Astrocyte (in vitro differentiated cells and primary cell): ENCODE measurements around the gene FGF1.

ENCODE experiments used
- CTCF ChIP-seq: IDR thresholded peaks from 2 replicates; pipeline ENCODE4 v1.5.1; 2011; ENCODE audit warnings: low read depth, mild to moderate bottlenecking, inconsistent platforms, low read length, moderate library complexity; ENCODE audit not compliant: insufficient read depth
- EZH2 ChIP-seq: IDR thresholded peaks from 2 replicates; pipeline ENCODE4 v1.6.1; 2012; ENCODE audit warnings: mild to moderate bottlenecking, low read length, inconsistent platforms; ENCODE audit not compliant: insufficient read depth

- TF ChIP-seq EZH2 (no peak), CTCF (no peak)
Observed at GRCh38 chr5:142696379-142696778, 10.5 kb upstream of the FGF1 start.
